HG02981 (cell line): Measurements from ENCODE around the gene SEC31A.

ENCODE experiments used
- ATAC-seq: cut with Tn5 transposase; IDR thresholded peaks from one replicate; pipeline ENCODE4 v1.9.1; 2021; ENCODE audit warnings: mild to moderate bottlenecking, moderate library complexity; ENCODE audit not compliant: unreplicated experiment

SEC31A gene

DNA sequence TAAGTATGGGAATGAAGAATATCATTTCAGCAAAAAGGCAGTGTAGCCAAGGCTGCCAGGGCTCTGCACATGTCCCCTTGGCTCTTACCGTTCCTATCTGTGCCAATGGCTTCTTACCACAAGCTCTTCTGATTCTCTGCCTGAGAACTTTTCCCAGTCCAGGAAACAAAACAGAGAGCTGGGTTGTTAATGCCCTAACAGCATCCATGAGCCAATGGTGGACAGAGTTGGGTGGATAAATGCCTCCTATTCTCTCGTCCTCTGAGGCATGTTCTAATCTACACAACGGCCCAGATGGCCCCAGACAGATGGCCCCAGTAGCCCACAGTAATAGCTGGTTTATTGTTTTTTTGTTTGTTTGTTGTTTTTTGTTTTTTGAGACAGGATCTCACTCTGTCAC lies 120.3 kb downstream of the SEC31A start:
- no peak for ATAC-seq
